ENCODE measurements around the gene COPS3.

GRCh38 chr17:17206124-17206912 is 74.7 kb downstream of the COPS3 start, which contains the start of gene PLD6:
- TF ChIP-seq CTCF (IDR thresholded peaks at IDR 0.05) (no peak), POLR2A (IDR thresholded peaks at IDR 0.05) (no peak)
